ENCODE results near the gene ASIC3.
A peak's percentile ranks its signal among the peaks of the same experiment; 100 is the strongest.

The ASIC3 gene

DNA sequence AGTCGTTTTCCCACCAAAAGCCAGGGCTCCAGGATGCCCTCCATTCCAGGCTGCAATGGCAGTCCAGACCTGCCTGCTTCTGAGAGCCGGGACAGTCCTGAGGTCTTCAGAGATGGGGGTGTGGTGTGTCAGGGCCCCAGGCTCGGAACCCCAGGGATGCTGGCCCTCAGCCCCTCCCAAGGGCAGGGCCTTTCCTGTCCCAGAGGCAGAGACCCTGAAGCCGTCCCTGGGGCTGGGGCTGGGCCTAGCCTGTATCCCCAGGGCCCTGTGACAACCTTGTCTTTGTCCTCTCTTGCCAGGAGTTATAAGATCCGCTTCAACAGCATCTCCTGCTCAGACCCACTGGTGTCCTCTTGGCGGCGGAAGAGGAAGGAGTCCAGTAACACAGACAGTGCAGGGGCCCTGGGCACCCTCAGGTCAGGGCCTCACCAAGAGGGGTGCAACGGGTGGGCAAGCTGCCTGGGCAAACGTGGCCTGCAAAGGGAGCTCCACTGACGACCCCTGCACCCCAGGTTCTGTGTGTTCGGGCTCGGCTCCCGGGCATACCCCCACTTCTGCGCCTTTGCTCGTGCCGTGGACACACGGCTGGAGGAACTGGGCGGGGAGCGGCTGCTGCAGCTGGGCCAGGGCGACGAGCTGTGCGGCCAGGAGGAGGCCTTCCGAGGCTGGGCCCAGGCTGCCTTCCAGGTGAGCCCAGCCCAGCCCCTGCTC is 41.6 kb upstream of the ASIC3 start:
- H3K4ac ChIP-seq (ENCODE audit: low read length) = peak overlapping the region; percentile 37
- H2BK120ac ChIP-seq (ENCODE audit: low read depth, low read length) = peak overlapping the region; percentile 61
- no peak overlapping the region for H3K4me2 ChIP-seq (ENCODE audit: insufficient read depth, low read length, poor library complexity, severe bottlenecking)
- no peak overlapping the region for H3K4me3 ChIP-seq (ENCODE audit: low read length in 2 of 2)
- no peak overlapping the region for H2AFZ ChIP-seq (ENCODE audit: low read length)
- peak overlapping the region; percentile 4 for H3K9ac ChIP-seq (ENCODE audit: low read depth, low read length, poor library complexity)
- peak overlapping the region; percentile 52 for H3K18ac ChIP-seq (ENCODE audit: low read length)
- H3K9me3 ChIP-seq (replicated peaks in 1 of 2; ENCODE audit: control insufficient read depth in 2 of 2, insufficient read depth in 1 of 2, low read depth in 1 of 2, low read length in 2 of 2) = no peaks in the 10 kb centered on the region
- H2BK15ac ChIP-seq (ENCODE audit: low read length) = peak overlapping the region; percentile 92
- no peak for DNase-seq (ENCODE audit: low spot score)
- no peak overlapping the region for H4K91ac ChIP-seq (ENCODE audit: low read depth, low read length, poor library complexity)
- H3K23ac ChIP-seq (ENCODE audit: low read depth, low read length, poor library complexity) = peak overlapping the region; percentile 98
- no CpG with 5 or more reads among the region's 23 CpGs for WGBS, 2 donors (ENCODE audit: extremely low coverage in 2 of 2, insufficient read length in 2 of 2, insufficient replicate concordance in 1 of 2)
- peak overlapping the region; percentile 13 for H2BK5ac ChIP-seq (ENCODE audit: low read length)
- no peak overlapping the region for H3K27ac ChIP-seq (replicated peaks; ENCODE audit: low read length)
- H4K8ac ChIP-seq (ENCODE audit: low read depth, low read length) = no peak overlapping the region
- peak overlapping the region; percentile 97 for H2BK12ac ChIP-seq (ENCODE audit: low read length)
- H3K4me1 ChIP-seq (ENCODE audit: control insufficient read depth in 2 of 2, insufficient read depth in 1 of 2, low read depth in 1 of 2, low read length in 2 of 2) = peaks cover 17 to 24% of the 10 kb centered on the region in 2 donors
- no peaks in the 10 kb centered on the region for H3K27me3 ChIP-seq (ENCODE audit: control insufficient read depth in 3 of 3, insufficient read depth in 3 of 3, low read depth in 1 of 3, low read length in 3 of 3)
- H3K36me3 ChIP-seq (replicated peaks in 1 of 2; ENCODE audit: control insufficient read depth in 2 of 2, insufficient read depth in 2 of 2, low read length in 2 of 2) = peaks cover 0 to 6% of the 10 kb centered on the region in 2 donors
- H2AK5ac ChIP-seq (ENCODE audit: low read depth, low read length) = peak overlapping the region; percentile 98
- no peaks in the 10 kb centered on the region for H3K79me1 ChIP-seq (ENCODE audit: low read depth, low read length)
- peak overlapping the region; percentile 38 for H3K14ac ChIP-seq (ENCODE audit: low read length)

DNA sequence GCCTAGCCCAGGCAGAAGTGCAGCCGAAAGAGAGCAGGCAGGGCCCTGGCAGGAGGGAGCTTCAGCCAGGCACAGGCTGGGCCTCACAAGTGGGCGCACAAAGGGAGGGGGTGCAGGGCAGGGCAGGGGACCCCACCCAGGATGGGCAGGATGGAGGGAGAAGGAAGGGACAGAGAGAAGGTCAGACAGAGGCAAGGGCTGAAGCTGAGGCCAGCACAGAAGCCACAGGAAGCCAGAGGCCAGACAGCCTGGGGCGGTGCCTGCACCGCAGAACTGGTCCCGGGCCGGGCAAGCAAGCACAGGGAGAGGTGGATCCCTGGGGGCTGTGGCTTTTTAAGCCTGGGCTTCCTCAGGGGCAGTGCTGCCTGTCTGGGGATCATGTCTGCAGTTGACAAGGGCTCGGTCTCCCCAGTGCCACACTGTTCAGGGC is 40.8 kb upstream of the ASIC3 start:
- Histone ChIP-seq H3K36me3 (replicated peaks in 1 of 2; ENCODE audit: control insufficient read depth in 2 of 2, insufficient read depth in 2 of 2, low read length in 2 of 2) (peaks cover 0 to 1% of the 10 kb centered on the region in 2 donors), H4K8ac (ENCODE audit: low read depth, low read length) (no peak overlapping the region), H2BK5ac (ENCODE audit: low read length) (peak overlapping the region; percentile 71), H2BK120ac (ENCODE audit: low read depth, low read length) (no peak overlapping the region), H2BK15ac (ENCODE audit: low read length) (peak overlapping the region; percentile 92), H3K79me1 (ENCODE audit: low read depth, low read length) (no peaks in the 10 kb centered on the region), H3K4me3 (ENCODE audit: low read length in 2 of 2) (no peak overlapping the region), H3K18ac (ENCODE audit: low read length) (peak overlapping the region; percentile 52), H3K23ac (ENCODE audit: low read depth, low read length, poor library complexity) (peak overlapping the region; percentile 98), H3K4me1 (ENCODE audit: control insufficient read depth in 2 of 2, insufficient read depth in 1 of 2, low read depth in 1 of 2, low read length in 2 of 2) (peaks cover 17 to 28% of the 10 kb centered on the region in 2 donors), H4K91ac (ENCODE audit: low read depth, low read length, poor library complexity) (no peak overlapping the region), H3K27ac (replicated peaks; ENCODE audit: low read length) (no peak overlapping the region), H2BK12ac (ENCODE audit: low read length) (peak overlapping the region; percentile 100), H3K4me2 (ENCODE audit: insufficient read depth, low read length, poor library complexity, severe bottlenecking) (no peak overlapping the region), H2AFZ (ENCODE audit: low read length) (no peak overlapping the region), H3K27me3 (ENCODE audit: control insufficient read depth in 3 of 3, insufficient read depth in 3 of 3, low read depth in 1 of 3, low read length in 3 of 3) (no peaks in the 10 kb centered on the region), H3K4ac (ENCODE audit: low read length) (peak overlapping the region; percentile 37), H3K9ac (ENCODE audit: low read depth, low read length, poor library complexity) (peak overlapping the region; percentile 60), H2AK5ac (ENCODE audit: low read depth, low read length) (peak overlapping the region; percentile 98), H3K14ac (ENCODE audit: low read length) (no peak overlapping the region), H3K9me3 (replicated peaks in 1 of 2; ENCODE audit: control insufficient read depth in 2 of 2, insufficient read depth in 1 of 2, low read depth in 1 of 2, low read length in 2 of 2) (no peaks in the 10 kb centered on the region)
- no peak for DNase-seq (ENCODE audit: low spot score)
- WGBS, 2 donors (ENCODE audit: extremely low coverage in 2 of 2, insufficient read length in 2 of 2, insufficient replicate concordance in 1 of 2) = no CpG with 5 or more reads among the region's 7 CpGs

GRCh38 chr7:151008143-151008510 is 40.2 kb upstream of the ASIC3 start:
- Histone ChIP-seq H3K79me1 (ENCODE audit: low read depth, low read length) (peaks cover 2% of the 10 kb centered on the region), H3K4me1 (ENCODE audit: control insufficient read depth in 2 of 2, insufficient read depth in 1 of 2, low read depth in 1 of 2, low read length in 2 of 2) (peaks cover 19 to 32% of the 10 kb centered on the region in 2 donors), H3K23ac (ENCODE audit: low read depth, low read length, poor library complexity) (peak overlapping the region; percentile 60), H3K14ac (ENCODE audit: low read length) (no peak overlapping the region), H2BK5ac (ENCODE audit: low read length) (no peak overlapping the region), H2AFZ (ENCODE audit: low read length) (no peak overlapping the region), H2BK12ac (ENCODE audit: low read length) (peak overlapping the region; percentile 2), H3K36me3 (replicated peaks in 1 of 2; ENCODE audit: control insufficient read depth in 2 of 2, insufficient read depth in 2 of 2, low read length in 2 of 2) (no peaks in the 10 kb centered on the region), H2AK5ac (ENCODE audit: low read depth, low read length) (peak overlapping the region; percentile 82), H2BK15ac (ENCODE audit: low read length) (peak overlapping the region; percentile 92), H3K9me3 (replicated peaks in 1 of 2; ENCODE audit: control insufficient read depth in 2 of 2, insufficient read depth in 1 of 2, low read depth in 1 of 2, low read length in 2 of 2) (no peaks in the 10 kb centered on the region), H3K18ac (ENCODE audit: low read length) (peak overlapping the region; percentile 52), H4K8ac (ENCODE audit: low read depth, low read length) (no peak overlapping the region), H4K91ac (ENCODE audit: low read depth, low read length, poor library complexity) (no peak overlapping the region), H3K4me2 (ENCODE audit: insufficient read depth, low read length, poor library complexity, severe bottlenecking) (no peak overlapping the region), H3K27me3 (ENCODE audit: control insufficient read depth in 3 of 3, insufficient read depth in 3 of 3, low read depth in 1 of 3, low read length in 3 of 3) (no peaks in the 10 kb centered on the region), H3K9ac (ENCODE audit: low read depth, low read length, poor library complexity) (peak overlapping the region; percentile 3), H2BK120ac (ENCODE audit: low read depth, low read length) (no peak overlapping the region), H3K4me3 (ENCODE audit: low read length in 2 of 2) (no peak overlapping the region), H3K27ac (replicated peaks; ENCODE audit: low read length) (no peak overlapping the region), H3K4ac (ENCODE audit: low read length) (no peak overlapping the region)
- DNase-seq (ENCODE audit: low spot score) = no peak
- no CpG with 5 or more reads among the region's 11 CpGs for WGBS, 2 donors (ENCODE audit: extremely low coverage in 2 of 2, insufficient read length in 2 of 2, insufficient replicate concordance in 1 of 2)

- peak overlapping the region; percentile 99 for H2BK120ac ChIP-seq (ENCODE audit: low read depth, low read length)
- H2AFZ ChIP-seq (ENCODE audit: low read length) = no peak overlapping the region
- H2BK15ac ChIP-seq (ENCODE audit: low read length) = peak overlapping the region; percentile 98
- H3K36me3 ChIP-seq (replicated peaks in 1 of 2; ENCODE audit: control insufficient read depth in 2 of 2, insufficient read depth in 2 of 2, low read length in 2 of 2) = no peaks in the 10 kb centered on the region
- H3K23ac ChIP-seq (ENCODE audit: low read depth, low read length, poor library complexity) = peak overlapping the region; percentile 83
- DNase-seq (ENCODE audit: low spot score) = no peak
- no peaks in the 10 kb centered on the region for H3K9me3 ChIP-seq (replicated peaks in 1 of 2; ENCODE audit: control insufficient read depth in 2 of 2, insufficient read depth in 1 of 2, low read depth in 1 of 2, low read length in 2 of 2)
- no peak overlapping the region for H3K14ac ChIP-seq (ENCODE audit: low read length)
- H3K9ac ChIP-seq (ENCODE audit: low read depth, low read length, poor library complexity) = peak overlapping the region; percentile 38
- no peak overlapping the region for H4K91ac ChIP-seq (ENCODE audit: low read depth, low read length, poor library complexity)
- no peak overlapping the region for H3K4me3 ChIP-seq (ENCODE audit: low read length in 2 of 2)
- WGBS, 2 donors (ENCODE audit: extremely low coverage in 2 of 2, insufficient read length in 2 of 2, insufficient replicate concordance in 1 of 2) = no CpG with 5 or more reads among the region's 40 CpGs
- H2BK5ac ChIP-seq (ENCODE audit: low read length) = peak overlapping the region; percentile 94
- H3K27me3 ChIP-seq (ENCODE audit: control insufficient read depth in 3 of 3, insufficient read depth in 3 of 3, low read depth in 1 of 3, low read length in 3 of 3) = no peaks in the 10 kb centered on the region
- no peak overlapping the region for H3K27ac ChIP-seq (replicated peaks; ENCODE audit: low read length)
- H4K8ac ChIP-seq (ENCODE audit: low read depth, low read length) = no peak overlapping the region
- H3K4me1 ChIP-seq (ENCODE audit: control insufficient read depth in 2 of 2, insufficient read depth in 1 of 2, low read depth in 1 of 2, low read length in 2 of 2) = peaks cover 19 to 34% of the 10 kb centered on the region in 2 donors
- H3K4ac ChIP-seq (ENCODE audit: low read length) = no peak overlapping the region
- H3K18ac ChIP-seq (ENCODE audit: low read length) = peak overlapping the region; percentile 94
- H2AK5ac ChIP-seq (ENCODE audit: low read depth, low read length) = peak overlapping the region; percentile 99
- peak overlapping the region; percentile 75 for H2BK12ac ChIP-seq (ENCODE audit: low read length)
- H3K4me2 ChIP-seq (ENCODE audit: insufficient read depth, low read length, poor library complexity, severe bottlenecking) = no peak overlapping the region
- H3K79me1 ChIP-seq (ENCODE audit: low read depth, low read length) = peaks cover 2% of the 10 kb centered on the region
Observed at GRCh38 chr7:151008511-151009323, 39.6 kb upstream of the ASIC3 start.
